Ovary (tissue), 9 donors: ENCODE data around the gene BRINP3. TPM values are rescaled to one million over a fixed set of nuclear protein-coding genes. Genes with fewer than 3 reads are reported as not detected.

ENCODE experiments used
- DNase-seq, 5 donors: peaks; one replicate each; pipeline ENCODE4 v3.0.0-alpha.2; 2019 to 2020
- H3K27ac ChIP-seq, 2 donors: fragments of 200-600 bp; one replicate each; pipeline versions ENCODE4 v1.5.1 to v1.8.0; 2019 to 2022
- H3K27me3 ChIP-seq: fragments of 200-600 bp; one replicate; pipeline ENCODE4 v1.8.0; 2022
- H3K36me3 ChIP-seq: fragments of 200-600 bp; sonication (generic); one replicate; pipeline ENCODE4 v1.5.1; 2019
- H3K4me1 ChIP-seq: one replicate; pipeline ENCODE4 v1.8.1; 2013; ENCODE audit warnings: mild to moderate bottlenecking, moderate library complexity; ENCODE audit not compliant: insufficient read depth
- H3K4me3 ChIP-seq: fragments of 200-600 bp; sonication (generic); one replicate; pipeline ENCODE4 v1.5.1; 2017
- H3K9me3 ChIP-seq, 2 donors: fragments of 200-600 bp in 1 of 2; sonication (generic) in 1 of 2; one replicate each; pipeline versions ENCODE4 v1.5.1 to v1.8.1; 2013 to 2019; ENCODE audit warnings: mild to moderate bottlenecking in 1 of 2, moderate library complexity in 1 of 2
- EP300 ChIP-seq: sonication (generic); formaldehyde crosslinking; IDR thresholded peaks from one replicate; pipeline ENCODE4 v1.6.1; 2017; ENCODE audit warnings: antibody characterized with exemption
- POLR2A ChIP-seq: fragments of 450-650 bp; IDR thresholded peaks from one replicate; pipeline ENCODE4 v1.6.1; 2017; ENCODE audit warnings: antibody characterized with exemption, mild to moderate bottlenecking, moderate library complexity
- WGBS, 3 donors: extraction: QIAGEN DNeasy Blood & Tissue Kit in 1 of 3; methylation state at CpG; one replicate each; pipeline versions ENCODE4 v1.1.5 to v1.1.7; 2013 to 2017; 5-methylcytosine and 5-hydroxymethylcytosine counted together
- intact Hi-C, 4 donors: fragments of 100-400 bp; cut with DNase I; formaldehyde crosslinking; loops; one replicate each; pipeline versions ENCODE4 v1.11.0 to v1.15.1; 2022 to 2023
- polyA plus RNA-seq, 2 donors: library from polyadenylated mRNA; stranded (reverse); fragments of 200-250 nt in 1 of 2; fragments of 350-450 nt in 1 of 2; fragmentation: Illumina TruSeq in 1 of 2; extraction: RNeasy Lipid Tissue Mini Kit (QIAGEN cat#74804) in 1 of 2; gene quantifications; one replicate each; pipeline ENCODE4 v1.2.3, GENCODE V29; 2013 to 2014
- total RNA-seq, 7 donors: library from RNA; depleted of rRNA in 2 of 7; stranded (reverse); fragments of >200 nt in 2 of 7; fragmentation: NEBNext Ultra II Directional in 3 of 7; extraction: Animal tissue kit (Norgen Biotek cat#: 25700) in 3 of 7; gene quantifications; one replicate each; pipeline versions ENCODE4 v1.1.0 to v1.2.4, GENCODE V29; 2016 to 2023
- TF ChIP-seq, protein P1 (sequence below), 3 donors: fragments of 450-650 bp in 2 of 3; fragments of 200-600 bp in 1 of 3; IDR thresholded peaks; one replicate each; pipeline versions ENCODE4 v1.5.1 to v1.8.0; 2016 to 2022; ENCODE audit warnings: antibody characterized with exemption in 3 of 3, mild to moderate bottlenecking in 1 of 3
- donor health status: DM: no; HTN: no; CAD: no; lungs with moderate emphysema.
- donor health status: DM: no; HTN: no; CAD: no.
- donor health status: Bipolar disorder and iron deficiency.
- donor health status: DM: yes; HTN: yes; CAD: no.
- donor health status: DM: no; HTN: no; CAD: no.
- donor health status: DM: yes; HTN: yes; CAD: no.

BRINP3 gene
- total and polyA plus RNA-seq, 9 donors: 0.08 to 0.52 (median 0.23) TPM; not detected in 5

- no peak for DNase-seq
- Histone ChIP-seq H3K9me3 (no peaks in the 10 kb centered on the region), H3K27me3 (no peaks in the 10 kb centered on the region), H3K4me1 (no peaks in the 10 kb centered on the region), H3K36me3 (no peaks in the 10 kb centered on the region), H3K4me3 (no peak overlapping the region), H3K27ac (no peak overlapping the region)
- no peak for TF ChIP-seq POLR2A
- no peak for TF ChIP-seq EP300
- TF ChIP-seq, protein P1, sequence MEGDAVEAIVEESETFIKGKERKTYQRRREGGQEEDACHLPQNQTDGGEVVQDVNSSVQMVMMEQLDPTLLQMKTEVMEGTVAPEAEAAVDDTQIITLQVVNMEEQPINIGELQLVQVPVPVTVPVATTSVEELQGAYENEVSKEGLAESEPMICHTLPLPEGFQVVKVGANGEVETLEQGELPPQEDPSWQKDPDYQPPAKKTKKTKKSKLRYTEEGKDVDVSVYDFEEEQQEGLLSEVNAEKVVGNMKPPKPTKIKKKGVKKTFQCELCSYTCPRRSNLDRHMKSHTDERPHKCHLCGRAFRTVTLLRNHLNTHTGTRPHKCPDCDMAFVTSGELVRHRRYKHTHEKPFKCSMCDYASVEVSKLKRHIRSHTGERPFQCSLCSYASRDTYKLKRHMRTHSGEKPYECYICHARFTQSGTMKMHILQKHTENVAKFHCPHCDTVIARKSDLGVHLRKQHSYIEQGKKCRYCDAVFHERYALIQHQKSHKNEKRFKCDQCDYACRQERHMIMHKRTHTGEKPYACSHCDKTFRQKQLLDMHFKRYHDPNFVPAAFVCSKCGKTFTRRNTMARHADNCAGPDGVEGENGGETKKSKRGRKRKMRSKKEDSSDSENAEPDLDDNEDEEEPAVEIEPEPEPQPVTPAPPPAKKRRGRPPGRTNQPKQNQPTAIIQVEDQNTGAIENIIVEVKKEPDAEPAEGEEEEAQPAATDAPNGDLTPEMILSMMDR (IDR thresholded peaks at IDR 0.05): no peak
- intact Hi-C loops: no loop called here
- 65 to 78% (median 77%) methylated on average over 3 of the region's 3 CpGs for WGBS, 3 donors
These were observed 78.4 kb downstream of the BRINP3 start for GRCh38 chr1:190399233-190399632.

DNA sequence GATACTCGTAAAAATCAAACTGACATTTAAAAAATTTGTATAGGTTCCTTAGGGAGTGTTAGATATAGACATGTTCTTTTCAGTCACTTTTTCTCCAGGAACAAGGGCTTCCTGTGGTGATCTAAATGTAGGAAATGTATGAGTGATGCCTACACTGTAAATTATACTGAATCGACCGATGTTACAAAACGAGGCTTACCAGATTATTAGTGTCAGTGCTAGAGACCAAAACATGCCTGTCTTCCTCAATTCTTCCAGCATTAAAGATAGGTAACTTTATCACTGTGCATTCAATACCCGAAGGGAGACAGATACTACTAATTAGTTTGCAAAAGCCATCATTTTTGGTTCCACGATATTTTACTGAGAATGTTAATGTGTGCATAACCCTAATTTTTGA, 86.1 kb downstream of the BRINP3 start:
- DNase-seq: no peak
- no peak overlapping the region for H3K4me3 ChIP-seq
- H3K27ac ChIP-seq: no peak overlapping the region
- H3K9me3 ChIP-seq: no peaks in the 10 kb centered on the region
- TF ChIP-seq EP300 (no peak), POLR2A (no peak)
- TF ChIP-seq, protein P1 (IDR thresholded peaks at IDR 0.05): no peak
- H3K27me3 ChIP-seq: no peaks in the 10 kb centered on the region
- no peaks in the 10 kb centered on the region for H3K4me1 ChIP-seq
- intact Hi-C loops: no loop called here
- no peaks in the 10 kb centered on the region for H3K36me3 ChIP-seq
- 51 to 65% (median 58%) methylated on average over 6 of the region's 6 CpGs for WGBS, 3 donors

GRCh38 chr1:190377991-190378390, 99.7 kb downstream of the BRINP3 start:
- Histone ChIP-seq H3K36me3 (no peaks in the 10 kb centered on the region), H3K4me3 (no peak overlapping the region), H3K9me3 (no peaks in the 10 kb centered on the region), H3K27ac (no peak overlapping the region), H3K4me1 (no peaks in the 10 kb centered on the region), H3K27me3 (no peaks in the 10 kb centered on the region)
- 62 to 69% (median 64%) methylated on average over 2 of the region's 2 CpGs for WGBS, 3 donors
- DNase-seq: no peak
- TF ChIP-seq POLR2A: no peak
- TF ChIP-seq, protein P1 (IDR thresholded peaks at IDR 0.05): no peak
- no peak for TF ChIP-seq EP300
- intact Hi-C loops: no loop called here

DNA sequence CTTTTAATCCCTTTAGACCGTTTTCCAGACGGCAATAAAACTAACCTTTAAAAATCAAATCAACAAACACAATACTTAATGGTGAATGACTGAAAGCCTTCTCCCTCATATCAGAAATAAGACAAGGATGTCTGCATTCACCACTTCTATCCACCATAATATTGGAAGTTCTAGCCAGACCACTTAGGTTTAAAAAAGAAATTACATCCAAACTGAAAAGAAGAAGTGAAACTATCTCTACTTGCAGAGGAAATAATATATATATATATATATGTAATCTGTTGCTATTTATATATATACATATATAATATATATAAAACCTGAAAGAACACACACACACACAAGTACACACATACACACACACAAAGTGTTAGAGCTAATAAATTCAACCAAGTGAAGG, 100.4 kb downstream of the BRINP3 start:
- Histone ChIP-seq H3K36me3 (no peaks in the 10 kb centered on the region), H3K4me3 (no peak overlapping the region), H3K4me1 (no peaks in the 10 kb centered on the region), H3K27ac (no peak overlapping the region), H3K9me3 (no peaks in the 10 kb centered on the region), H3K27me3 (no peaks in the 10 kb centered on the region)
- WGBS, 3 donors: 47 to 61% (median 49%) methylated on average over 2 of the region's 2 CpGs
- DNase-seq: no peak
- TF ChIP-seq, protein P1 (IDR thresholded peaks at IDR 0.05): no peak
- TF ChIP-seq EP300: no peak
- no peak for TF ChIP-seq POLR2A
- intact Hi-C loops: no loop called here
